ENCODE data around the gene GTPBP1.
A peak's percentile ranks its signal among the peaks of the same experiment; 100 is the strongest.

Gene GTPBP1

DNA sequence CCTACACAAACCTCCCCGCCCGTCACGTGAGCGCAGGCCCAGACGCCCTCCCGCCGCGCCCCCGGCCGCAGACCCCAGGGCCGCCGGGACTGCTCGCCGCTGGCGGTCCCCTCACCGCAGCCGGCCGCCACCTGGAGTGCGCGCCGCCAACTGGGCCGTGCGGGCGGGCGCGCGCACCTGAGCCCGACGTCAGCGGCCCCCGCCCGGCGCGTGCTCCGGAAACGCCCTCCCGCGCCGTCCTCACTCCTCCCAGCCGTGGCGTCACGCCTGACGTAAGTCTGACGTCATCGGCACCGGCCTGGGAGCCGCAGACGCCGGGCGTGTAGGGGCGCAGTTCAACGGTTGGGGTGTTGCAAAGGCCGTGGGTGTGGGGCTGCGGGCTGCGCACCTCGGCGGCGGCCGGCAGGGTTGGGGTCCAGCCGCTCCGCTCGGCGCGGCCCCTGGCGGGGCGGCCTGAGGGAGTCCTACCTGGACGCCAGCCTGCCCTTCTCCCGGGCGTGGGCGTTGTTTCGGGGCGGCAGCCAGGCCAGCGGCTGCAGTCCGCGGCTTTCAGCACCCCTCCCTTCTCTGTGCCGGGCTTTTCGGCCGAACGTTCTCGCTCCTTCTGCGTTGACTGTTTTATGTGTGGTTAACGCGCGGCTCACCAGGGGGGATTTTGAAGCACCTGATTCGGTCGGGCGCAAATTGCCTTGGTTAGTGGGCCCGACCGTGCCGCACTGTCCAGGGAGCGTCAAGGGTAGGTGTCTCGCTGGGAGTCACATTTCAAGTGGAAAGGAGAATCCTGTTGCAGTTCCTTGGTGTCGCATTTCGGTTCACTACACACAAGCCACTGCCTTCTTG, 4.7 kb upstream of the GTPBP1 start, which contains the start of gene JOSD1:
Gene JOSD1, minus strand, starts transcription at position 155 of the 840 bp plus-strand sequence. CDS start 956 bp downstream, outside the sequence.
- TF ChIP-seq, protein P1, sequence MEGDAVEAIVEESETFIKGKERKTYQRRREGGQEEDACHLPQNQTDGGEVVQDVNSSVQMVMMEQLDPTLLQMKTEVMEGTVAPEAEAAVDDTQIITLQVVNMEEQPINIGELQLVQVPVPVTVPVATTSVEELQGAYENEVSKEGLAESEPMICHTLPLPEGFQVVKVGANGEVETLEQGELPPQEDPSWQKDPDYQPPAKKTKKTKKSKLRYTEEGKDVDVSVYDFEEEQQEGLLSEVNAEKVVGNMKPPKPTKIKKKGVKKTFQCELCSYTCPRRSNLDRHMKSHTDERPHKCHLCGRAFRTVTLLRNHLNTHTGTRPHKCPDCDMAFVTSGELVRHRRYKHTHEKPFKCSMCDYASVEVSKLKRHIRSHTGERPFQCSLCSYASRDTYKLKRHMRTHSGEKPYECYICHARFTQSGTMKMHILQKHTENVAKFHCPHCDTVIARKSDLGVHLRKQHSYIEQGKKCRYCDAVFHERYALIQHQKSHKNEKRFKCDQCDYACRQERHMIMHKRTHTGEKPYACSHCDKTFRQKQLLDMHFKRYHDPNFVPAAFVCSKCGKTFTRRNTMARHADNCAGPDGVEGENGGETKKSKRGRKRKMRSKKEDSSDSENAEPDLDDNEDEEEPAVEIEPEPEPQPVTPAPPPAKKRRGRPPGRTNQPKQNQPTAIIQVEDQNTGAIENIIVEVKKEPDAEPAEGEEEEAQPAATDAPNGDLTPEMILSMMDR (IDR thresholded peaks at IDR 0.05; ENCODE audit: low read depth, low read length, missing control alignments): no peak
- peak; percentile 59 for DNase-seq (ENCODE audit: extremely low read depth, low read depth)
- H3K4me3 ChIP-seq (replicated peaks; ENCODE audit: low read depth, low read length): peak within 1 kb of the TSS; percentile 82

DNA sequence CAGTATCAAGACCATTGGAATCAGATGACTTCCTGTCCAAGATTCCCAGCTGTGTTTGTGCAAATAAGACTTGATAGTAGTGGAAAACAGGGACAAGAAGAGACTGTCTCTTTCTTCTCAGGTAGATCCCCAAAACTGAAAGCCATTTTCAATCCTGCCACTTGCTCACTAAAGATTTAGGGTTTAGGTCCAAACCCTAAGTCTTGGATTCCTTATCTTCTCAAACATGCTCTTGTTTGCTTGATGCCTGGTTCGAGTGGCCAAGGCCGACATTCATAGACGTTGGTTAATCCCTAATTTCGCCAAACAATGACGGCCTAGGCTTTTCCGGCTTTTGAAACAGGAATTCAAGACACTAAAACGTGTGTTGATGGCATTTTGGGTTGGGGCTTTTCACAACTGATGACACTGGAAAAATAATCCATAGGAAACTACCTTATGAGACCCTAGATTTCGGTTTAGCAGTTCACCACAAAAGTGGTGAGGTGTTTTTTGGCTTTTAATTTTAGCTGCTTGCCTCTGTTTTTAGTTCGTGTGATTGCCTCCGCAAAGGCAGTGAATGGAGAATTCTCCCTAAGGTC, 1.0 kb upstream of the GTPBP1 start:
- TF ChIP-seq, protein P1 (IDR thresholded peaks at IDR 0.05; ENCODE audit: low read depth, low read length, missing control alignments): no peak
- H3K4me3 ChIP-seq (replicated peaks; ENCODE audit: low read depth, low read length): peak overlapping the region; percentile 33
- DNase-seq (ENCODE audit: extremely low read depth, low read depth): no peak

DNA sequence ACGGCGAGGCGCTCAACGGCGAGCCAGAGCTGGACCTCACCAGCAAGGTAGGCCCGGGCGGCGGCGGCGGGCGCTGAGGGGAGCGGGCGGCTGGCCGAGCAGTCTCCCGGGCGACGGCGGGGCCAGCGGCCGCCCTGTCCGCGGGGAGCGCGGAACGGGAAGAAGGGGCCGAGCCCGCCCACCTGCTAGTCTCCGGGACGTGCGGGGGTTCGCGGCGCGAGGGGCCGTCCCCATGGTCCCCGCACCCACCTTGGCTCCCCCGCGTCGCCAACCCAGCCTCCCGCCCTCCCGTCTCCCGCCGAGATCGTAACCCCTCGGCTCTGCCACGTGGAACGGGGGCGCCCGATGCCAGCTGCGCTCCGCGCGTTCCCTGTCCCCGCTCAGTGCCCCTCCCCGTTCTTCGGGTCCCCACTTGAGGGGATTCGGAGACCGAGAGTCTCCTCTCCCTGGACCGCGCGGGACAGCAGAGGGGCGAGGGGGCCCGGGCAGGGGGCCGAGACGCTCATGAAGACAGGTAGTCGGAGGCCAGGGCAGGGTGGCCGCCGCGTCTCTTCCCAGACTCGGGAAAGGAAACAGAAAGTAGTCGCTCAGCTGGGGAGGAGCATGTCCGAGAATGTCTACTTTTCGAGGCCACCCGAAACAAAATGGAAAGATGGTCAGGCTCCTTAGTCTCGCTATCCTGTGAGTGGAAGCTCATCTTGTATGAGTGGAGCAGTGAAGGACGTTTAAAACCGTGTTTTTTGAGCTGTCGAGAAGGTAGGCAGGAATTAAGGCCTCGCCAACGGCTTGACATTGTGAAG, 557 bp downstream of the GTPBP1 start:
- TF ChIP-seq, protein P1 (IDR thresholded peaks at IDR 0.05; ENCODE audit: low read depth, low read length, missing control alignments): no peak
- peak overlapping the region; percentile 61 for H3K4me3 ChIP-seq (replicated peaks; ENCODE audit: low read depth, low read length)
- no peak for DNase-seq (ENCODE audit: extremely low read depth, low read depth)

DNA sequence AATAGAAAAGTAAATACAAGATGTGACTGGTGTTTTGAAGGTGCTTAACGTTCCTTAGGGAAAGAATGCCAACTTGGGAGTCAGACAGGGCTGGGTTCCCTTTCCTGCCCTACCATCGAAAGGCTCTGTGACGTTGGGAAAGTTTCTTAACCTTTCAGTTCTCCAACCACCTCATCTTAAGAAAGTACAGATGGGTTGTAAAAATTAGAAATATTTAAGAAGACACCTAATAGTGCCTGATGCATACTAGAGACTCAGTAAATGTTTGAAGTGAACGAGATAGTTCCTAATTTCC, 1.1 kb downstream of the GTPBP1 start:
- no peak for DNase-seq (ENCODE audit: extremely low read depth, low read depth)
- peak overlapping the region; percentile 61 for H3K4me3 ChIP-seq (replicated peaks; ENCODE audit: low read depth, low read length)
- TF ChIP-seq, protein P1 (IDR thresholded peaks at IDR 0.05; ENCODE audit: low read depth, low read length, missing control alignments): no peak

DNA sequence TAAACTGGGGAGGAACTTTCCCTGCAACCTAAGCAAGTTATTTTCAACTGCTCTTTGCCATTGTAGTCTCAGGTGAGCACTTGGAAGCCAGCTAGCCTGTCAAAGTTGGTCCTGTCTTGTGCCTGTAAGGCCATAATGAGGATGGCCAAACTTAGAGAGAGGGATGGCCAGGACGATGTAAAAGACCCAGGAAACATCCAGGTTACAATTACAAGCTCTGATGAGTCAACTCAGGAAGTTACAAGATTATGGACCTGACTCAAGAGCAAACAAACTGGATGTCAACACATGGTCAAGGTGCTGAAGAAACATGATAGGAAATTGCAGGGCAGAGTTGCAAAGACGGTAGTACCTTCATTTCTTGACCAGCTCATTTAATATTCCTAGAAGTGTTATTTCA, 1.6 kb downstream of the GTPBP1 start:
- TF ChIP-seq, protein P1 (IDR thresholded peaks at IDR 0.05; ENCODE audit: low read depth, low read length, missing control alignments): no peak
- H3K4me3 ChIP-seq (replicated peaks; ENCODE audit: low read depth, low read length): peak overlapping the region; percentile 61
- peak; percentile 25 for DNase-seq (ENCODE audit: extremely low read depth, low read depth)

DNA sequence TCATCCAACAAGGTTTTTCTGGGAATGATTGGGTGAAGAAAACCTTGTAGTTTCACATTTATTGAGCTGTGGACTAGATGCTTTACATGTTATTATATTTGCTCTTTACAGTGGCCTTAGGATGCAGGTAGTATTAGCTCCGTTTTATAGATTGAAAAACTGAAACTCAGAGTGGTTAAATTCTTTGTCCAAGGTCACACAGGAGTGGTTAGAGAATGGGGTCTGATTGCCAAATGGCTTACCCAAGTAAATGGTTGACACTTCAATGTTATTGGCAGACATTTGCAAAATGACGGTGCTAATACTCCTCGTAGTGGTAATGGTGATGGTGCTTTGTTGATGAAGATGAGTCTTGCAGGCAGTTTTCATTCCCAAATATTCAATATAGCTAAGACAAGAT, 2.2 kb downstream of the GTPBP1 start:
- TF ChIP-seq, protein P1 (IDR thresholded peaks at IDR 0.05; ENCODE audit: low read depth, low read length, missing control alignments): no peak
- no peak for DNase-seq (ENCODE audit: extremely low read depth, low read depth)
- peak overlapping the region; percentile 61; the same call in 1 of the 2 replicates for H3K4me3 ChIP-seq (replicated peaks; ENCODE audit: low read depth, low read length)
